NCI-H187 treated with DMSO at 0.1 percent for 48 hours (cell line): ENCODE results near the gene NNAT.
"Not testable (repeated sequence)": the region's sequence is repeated elsewhere in the genome, so short reads cannot be mapped to it uniquely, and the experiment has no call there.

Experiments
- DNase-seq: peaks from one replicate; lab custom pipeline; 2025; lab: John Stamatoyannopoulos, UW

Gene NNAT

DNA sequence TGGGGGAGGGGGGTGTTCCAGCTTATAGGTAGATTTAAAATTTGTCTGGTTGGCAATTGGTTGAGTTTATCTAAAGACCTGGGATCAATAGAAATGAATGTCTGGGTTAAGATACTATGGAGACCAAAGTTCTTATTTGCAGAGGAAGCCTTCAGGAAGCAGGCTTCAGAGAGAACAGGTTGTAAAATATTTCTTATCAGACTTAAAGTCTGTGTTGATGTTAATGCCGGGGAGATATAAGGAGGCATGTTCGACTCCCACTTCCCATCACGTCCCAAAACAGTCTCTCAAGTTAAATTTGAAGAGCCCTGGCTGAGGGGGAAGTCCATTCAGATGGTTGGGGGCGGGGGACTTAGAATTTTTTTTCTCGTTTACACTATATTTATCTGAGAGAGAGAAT lies 19.0 kb downstream of the NNAT start:
- DNase-seq, result no peak

DNA sequence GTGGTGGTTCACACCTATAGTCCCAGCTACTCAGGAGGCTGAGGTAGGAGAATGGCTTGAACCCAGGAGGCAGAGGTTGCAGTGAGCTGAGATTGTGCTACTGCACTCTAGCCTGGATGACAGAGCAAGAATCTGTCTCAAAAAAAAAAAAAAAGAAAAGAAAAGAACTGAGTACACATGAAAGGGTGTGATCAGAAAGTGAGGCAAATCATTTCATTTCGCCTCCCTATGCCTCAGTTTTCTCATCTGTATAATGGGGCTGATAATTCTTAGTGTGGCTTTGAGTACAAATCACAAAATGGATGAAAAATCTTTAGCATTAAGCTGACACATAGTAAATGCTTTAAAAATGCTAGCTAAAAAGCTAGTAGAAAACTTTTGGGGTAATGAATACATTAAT lies 19.8 kb downstream of the NNAT start:
- not testable (repeated sequence) for DNase-seq

DNA sequence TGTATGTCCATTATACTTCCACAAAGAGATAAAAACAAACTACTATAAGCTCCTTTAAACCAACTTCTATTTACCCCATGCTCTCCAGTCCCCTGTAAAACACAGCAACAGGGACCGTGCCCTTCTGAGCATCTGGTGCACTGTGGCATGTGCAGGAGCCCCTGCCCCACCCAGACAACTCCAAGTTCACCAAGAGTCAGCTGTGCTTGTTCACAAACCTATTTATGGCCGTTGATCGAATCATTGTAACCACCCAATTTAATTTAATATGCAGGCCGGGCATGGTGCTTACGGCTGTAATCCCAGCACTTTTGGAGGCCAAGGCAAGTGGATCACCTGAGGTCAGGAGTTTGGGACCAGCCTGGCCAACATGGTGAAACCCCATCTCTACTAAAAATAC lies 20.3 kb downstream of the NNAT start:
- DNase-seq, result no peak

DNA sequence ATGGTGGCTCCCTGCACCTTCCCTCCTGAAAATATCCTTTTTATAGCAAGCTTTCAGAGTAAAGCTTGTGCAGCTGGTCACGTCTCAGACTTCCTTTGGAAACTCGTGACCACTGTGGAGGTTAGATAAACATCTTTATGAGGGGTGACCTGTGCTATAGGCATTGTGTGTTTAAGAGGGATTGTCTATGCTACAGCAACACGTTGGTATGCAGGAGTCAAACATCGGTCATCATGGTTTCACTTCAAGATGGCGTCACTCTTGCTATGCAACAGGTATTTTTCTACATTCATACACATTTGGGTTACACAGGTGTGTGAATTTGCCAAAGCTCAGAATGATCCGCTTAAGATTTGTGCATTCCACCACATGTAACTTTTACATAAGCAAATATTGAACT lies 21.2 kb downstream of the NNAT start:
- no peak for DNase-seq

DNA sequence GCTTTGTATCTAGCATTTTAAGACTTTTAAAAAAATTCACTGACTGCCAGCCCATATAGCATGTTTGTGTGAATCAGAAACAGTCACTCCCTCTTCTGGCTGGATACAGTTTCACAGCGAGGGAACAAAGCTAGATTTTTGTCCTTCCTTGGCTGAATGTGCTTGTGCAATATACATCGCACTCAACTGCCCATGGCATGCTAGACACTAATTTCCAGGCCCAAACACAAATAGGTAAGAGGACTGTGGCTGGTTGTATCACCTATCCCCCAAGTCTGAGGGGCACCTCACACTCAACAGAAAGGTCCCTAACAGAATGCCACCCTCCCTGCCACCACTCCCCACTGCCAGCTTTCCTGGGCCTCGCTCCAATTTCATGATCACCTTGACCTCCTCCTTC lies 22.8 kb downstream of the NNAT start:
- no peak for DNase-seq

DNA sequence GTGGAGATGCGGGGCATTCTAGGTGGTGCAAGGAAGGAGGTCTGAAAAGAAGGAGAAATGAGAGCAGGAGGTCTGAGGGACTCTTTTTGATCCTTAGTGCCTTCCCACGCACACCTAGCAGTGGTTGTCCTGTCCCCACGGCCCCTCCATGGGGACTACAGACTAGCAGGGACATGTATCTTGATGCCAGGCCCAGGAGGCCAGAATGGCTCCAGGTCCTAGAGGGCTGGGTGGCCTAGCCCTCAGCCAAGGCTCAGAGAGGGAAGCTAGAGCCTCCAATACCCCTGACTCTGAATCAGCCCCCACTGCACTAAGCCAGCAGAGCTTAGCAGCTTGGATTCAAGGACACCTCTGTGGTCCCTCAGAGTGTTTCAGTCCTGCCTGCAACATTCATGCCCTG lies 23.3 kb downstream of the NNAT start:
- DNase-seq, result no peak

DNA sequence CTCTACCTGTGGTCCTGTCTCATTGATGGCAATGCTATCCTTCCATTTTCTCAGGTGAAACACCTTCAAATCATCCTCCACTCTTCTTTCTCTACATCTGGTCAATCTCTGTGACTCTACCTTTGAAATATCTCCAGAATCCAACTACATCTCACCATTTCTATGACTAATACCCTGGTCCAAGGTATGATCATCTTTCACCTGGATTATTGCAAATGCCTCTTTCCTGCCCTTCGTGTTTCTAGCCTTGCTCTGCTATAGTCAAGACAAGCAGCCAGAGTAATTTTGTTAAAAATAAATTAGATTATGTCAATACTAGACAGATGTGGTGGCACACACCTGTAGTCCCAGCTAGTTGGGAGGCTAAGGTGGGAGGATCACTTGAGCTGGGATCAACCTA lies 24.5 kb downstream of the NNAT start:
- DNase-seq, result no peak

DNA sequence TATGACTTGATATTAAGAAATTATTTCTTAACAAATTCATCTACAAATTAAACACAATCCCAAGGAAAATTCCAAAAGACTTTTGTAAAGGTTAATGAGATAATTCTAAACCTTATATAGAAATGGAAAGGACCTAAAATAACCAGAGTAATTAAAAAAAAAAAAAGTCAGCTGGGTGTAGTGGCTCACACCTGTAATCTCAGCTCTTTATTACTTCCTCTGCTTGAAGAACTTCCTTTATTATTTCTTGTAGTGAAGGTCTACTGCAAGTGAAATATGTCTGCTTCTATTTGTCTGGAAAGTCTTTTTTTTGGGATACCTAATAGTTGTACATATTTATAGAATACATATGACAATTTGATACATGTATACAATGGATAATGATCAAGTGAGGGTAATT lies 26.9 kb downstream of the NNAT start:
- no peak for DNase-seq

DNA sequence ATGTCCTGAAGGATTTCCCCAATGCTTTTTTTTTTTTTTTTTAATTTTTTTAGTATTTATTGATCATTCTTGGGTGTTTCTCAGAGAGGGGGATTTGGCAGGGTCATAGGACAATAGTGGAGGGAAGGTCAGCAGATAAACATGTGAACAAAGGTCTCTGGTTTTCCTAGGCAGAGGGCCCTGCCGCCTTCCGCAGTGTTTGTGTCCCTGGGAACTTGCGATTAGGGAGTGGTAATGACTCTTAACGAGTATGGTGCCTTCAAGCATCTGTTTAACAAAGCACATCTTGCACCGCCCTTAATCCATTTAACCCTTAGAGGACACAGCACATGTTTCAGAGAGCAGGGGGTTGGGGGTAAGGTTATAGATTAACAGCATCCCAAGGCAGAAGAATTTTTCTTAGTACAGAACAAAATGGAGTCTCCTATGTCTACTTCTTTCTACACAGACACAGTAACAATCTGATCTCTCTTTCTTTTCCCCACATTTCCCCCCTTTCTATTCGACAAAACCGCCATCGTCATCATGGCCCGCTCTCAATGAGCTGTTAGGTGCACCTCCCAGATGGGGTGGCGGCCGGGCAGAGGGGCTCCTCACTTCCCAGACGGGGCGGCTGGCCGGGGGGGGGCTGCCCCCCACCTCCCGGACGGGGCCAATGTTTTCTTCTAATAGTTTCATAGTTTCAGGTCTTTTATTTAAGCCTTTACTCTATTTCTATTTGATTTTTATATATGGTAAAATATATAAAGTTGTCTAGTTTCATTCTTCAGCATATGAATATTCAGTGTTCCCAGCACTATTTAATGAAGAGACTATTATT lies 29.3 kb downstream of the NNAT start:
- not testable (repeated sequence) for DNase-seq

DNA sequence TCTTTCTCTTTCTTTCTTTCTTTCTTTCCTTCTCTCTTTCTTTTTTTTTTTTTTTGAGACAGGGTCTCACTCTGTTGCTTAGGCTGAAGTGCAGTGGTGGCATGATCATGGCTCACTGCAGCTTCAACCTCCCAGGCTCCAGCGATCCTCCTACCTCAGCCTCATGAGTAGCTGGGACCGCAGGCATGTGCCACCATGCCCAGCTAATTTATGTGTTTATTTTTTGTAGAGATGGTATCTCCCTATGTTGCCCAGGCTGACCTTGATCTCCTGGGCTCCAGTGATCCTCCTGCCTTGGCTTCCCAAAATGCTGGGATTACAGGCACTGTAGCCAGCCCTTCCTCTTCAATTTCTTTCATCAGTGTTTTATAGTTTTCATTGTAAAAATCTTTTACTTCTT lies 30.6 kb downstream of the NNAT start:
- not testable (repeated sequence) for DNase-seq

DNA sequence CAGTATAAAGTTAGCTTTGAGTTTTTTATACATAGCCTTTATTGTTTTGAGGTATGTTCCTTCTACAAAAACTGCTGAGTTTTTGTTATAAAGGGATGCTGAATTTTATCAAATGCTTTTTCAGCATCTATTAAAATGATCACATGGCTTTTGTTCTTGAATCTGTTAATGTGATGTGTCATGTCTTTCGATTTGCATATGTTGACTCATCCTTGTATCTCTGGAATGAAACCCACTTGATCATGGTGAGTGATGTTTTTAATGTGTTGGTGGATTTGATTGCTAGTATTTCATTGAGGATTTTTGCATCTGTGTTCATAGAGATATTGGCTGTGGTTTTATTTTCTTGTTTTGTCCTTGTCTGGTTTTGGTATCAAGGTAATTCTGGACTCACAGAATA lies 31.4 kb downstream of the NNAT start:
- no peak for DNase-seq

DNA sequence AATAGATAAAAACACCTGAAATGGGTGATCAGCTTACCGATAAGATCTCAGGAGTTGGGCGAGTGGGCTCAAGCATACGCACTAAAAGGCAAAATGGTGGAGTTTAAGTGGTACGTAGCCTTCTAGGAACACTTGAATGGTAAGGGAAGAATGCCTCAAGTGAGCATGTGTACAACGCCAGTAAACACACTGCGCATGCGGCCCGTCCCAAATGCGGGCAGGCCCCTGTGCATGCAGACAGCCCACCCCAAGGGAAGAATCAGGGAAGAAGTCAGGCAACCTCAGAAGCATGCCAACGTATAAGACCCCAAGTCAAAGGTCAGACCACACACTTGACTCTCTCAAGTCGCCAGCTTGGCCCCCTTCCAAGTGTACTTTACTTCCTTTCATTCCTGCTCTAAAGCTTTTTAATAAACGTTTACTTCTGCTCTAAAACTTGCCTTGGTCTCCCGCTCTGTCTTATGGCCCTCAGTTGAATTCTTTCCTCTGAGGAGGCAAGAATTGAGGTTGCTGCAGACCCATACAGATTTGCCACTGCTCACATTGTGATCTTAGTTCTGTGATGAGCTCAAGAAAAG lies 33.8 kb downstream of the NNAT start:
- not testable (repeated sequence) for DNase-seq

DNA sequence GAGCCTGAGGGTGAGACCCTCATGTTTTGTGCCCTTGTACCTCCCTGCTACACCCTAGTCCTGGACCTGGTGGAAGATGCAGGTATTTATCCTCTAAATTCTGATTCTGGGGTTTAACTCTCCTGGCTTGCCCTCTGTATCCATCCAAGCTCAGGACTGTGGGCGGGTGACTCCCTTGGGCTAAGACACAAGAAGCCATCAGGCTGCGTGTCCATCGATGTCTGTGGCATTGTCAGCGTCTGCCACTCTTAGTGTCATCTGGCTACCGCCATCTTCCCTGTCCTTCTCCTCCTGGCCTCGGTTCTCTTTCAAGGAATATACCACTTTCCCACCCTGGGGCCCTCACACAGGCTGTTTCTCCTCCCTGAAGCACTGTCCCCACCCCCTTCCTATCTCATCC lies 35.5 kb downstream of the NNAT start:
- no peak for DNase-seq

DNA sequence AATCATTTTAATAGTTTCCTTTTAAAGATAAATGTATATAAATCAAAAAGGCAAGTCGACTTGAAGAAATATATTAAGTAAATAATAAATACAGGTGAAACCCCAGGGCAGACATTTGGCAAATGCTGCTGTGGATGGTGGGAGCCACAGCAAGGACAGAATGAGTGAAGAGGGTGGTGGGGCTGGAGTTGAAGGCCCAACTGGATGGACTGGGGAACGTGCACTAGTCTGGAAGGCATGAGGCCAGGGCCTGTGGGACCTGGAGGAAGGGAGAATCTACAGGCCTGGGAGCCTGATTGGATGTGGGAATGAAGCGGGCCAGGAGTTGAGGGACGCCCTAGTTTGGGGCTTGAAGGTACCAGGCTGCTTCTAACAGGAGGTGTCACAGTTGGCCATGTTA lies 37.3 kb downstream of the NNAT start:
- no peak for DNase-seq

DNA sequence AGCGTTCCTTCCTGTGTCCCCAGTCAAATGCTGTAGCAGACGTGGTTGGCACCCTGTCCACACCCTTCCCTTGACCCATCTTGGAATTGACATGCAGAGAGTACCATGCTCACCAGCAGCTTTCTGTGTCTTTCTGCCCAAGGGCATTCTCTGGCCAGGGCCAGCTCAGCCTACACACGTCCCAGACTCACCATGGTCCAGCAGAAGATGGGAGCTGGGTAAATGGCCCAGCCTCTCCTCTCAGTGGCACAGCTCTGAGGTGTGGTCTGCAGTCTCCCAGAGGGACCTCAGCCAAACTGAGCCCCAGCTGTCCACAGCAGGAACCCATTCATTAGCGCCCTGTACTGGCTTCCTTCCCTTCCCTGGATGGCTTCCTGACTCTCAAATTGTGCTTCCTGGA lies 37.7 kb downstream of the NNAT start:
- DNase-seq, result no peak

DNA sequence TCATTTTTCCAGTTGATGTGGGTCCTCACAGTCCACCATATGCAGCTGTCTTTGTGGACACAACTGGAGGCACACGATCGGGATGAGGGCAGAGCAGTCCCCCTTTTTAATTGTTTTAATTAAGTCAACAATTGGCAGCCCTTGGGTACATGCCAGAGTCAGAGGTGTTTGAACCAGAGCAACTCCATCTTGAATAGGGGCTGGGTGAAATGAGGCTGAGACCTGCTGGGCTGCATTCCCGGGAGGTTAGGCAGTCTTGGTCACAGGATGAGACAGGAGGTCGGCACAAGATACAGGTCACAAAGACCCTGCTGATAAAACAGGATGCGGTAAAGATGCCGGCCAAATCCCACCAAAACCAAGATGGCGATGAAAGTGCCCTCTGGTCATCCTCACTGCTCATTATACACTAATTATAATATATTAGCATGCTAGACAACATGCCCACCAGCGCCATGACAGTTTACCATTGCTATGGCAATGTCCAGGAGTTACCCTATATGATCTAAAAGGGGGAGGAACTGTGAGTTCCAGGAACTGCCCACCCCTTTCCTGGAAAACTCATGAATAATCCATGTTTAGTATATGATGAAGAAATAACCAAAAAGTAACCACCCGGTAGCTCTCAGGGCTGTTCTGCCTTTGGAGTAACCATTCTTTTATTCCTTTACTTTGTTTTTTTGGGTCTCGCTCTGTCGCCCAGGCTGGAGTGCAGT lies 38.4 kb downstream of the NNAT start:
- DNase-seq, result no peak

DNA sequence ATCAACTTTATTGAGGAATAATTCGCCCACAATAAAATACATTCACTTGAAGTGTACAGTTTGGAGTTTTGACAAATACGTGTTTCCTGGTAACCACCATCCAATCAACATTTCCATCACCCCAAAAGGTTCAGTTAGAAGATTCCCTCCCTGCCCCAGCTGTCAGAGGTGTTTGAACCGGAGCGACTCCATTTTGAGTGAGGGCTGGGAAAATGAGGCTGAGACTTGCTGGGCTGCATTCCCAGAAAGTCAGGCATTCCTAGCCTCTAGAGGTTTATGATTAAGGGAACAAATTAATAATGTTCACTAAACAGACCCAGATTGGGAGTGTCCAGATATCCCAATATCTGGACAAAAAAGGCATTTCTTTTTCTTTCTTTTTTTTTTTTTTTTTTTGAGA lies 39.6 kb downstream of the NNAT start:
- no peak for DNase-seq

DNA sequence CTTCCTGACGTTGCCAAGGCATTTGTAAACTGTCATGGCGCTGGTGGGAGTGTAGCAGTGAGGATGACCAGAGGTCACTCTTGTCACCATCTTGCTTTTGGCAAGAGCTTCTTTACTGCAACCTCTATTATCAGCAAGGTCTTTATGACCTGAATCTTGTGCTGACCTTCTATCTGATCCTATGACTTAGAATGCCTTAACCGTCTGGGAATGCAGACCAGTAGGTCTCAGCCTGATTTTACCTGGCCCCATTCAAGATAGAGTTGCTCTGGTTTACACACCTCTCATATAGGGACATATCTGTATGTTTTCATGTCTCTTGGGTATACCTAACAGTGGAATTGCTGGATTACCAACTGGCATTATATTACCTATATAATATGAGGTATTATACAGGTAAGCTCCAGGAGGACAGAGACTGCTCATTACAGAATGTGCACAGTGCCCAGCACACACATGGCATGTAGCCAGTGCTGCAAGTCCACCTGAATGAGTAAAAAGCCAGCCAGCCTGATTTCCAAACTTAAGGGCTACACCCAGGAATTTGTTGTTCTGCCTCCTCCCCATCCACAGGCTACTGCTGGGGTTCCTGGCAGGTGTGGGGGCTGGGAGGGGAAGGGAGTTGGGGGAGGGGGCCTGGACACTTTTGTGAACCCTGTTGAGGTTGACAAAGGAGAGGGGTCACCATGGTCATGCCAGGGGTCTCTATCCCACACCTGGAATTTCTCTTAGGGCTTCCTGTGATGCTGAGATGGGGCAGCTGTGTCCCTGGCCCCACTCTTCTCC lies 41.8 kb downstream of the NNAT start:
- DNase-seq, result no peak

DNA sequence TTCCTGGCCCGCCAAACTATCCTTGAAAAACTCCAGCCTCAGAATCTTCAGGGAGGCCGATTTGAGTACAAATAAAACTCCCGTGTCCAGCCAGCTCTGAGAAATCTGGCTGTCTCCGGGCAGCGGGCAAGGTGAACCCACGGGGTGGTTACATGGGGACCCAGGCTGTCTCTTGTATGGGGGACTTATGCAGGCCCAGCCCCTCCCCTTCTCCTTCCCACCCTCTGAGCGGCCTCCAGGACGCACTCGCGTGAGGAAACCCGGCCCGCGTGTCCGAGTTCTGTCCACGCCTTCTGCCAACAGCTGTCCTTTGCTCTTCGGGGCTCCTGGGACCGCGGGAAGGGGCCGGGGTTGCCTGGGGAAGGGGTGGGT lies 43.0 kb downstream of the NNAT start:
- DNase-seq, result no peak

DNA sequence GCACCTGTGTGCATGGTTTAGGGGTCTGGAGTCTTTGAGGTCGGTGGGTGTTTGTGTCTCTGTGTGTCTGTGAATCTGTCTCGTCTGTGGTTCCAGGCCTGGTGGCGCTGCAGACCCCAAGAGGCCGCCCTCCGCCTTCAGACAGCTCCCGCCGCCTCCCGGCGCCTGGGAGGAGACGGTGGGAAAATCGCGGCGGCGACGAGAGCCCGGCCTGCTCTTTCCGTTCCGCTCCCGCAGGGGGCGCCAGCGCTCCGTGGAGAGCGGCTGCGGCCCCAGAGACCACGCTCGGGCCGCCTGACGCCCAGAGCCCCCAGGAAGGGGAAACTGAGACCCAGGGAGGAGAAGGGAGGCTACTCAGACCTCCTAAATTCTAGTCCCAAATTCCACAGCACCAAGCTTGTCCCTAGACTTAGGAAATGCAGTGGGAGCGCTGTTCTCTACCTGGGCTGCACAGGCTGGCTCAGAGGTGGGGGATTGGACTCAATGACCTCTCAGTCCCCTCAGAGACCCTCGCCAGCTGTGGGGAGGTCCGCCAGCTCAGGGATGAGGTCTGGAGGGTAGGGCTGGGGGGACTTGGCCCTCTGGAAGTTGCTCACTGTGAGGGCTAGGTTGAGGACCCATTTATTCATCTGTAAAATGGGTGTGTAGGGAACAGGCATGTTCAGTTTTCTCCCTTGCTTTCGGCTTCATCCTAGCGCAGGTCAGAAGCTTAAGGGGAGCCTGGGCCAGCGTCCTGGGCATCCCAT lies 43.5 kb downstream of the NNAT start:
- no peak for DNase-seq

DNA sequence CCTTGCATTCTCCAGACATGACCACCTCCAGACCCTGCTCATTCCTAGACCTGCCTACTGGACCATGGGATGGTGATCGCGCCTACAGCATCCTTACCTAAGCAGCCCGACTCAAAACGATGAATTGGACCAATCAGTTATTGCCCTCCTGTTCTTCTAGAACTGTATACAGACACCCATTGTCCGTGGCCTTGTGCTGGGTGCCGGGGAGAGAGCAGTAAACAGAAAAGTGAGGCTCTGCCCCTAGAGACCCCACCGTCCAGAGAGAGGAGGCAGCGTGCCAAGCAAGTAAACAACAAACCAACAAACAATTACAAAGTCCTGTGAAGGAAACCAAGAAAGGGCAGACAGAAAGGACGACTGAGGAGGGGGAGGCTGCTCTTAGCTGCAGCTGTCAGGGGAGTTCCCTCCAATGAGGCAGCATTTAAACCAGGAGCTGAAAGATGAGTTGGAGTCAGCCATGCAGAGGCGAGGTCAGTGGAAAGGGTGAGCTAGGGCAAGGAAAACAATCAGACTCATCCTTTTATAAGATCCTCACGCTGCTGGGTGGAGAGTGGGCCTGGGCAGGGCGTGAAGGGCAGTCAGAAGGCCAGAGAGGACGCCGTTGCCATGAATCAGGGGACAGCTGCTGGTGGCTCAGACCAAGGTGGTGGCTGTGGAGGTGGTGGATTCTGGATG lies 44.2 kb downstream of the NNAT start:
- no peak for DNase-seq
